Mucosa of descending colon (tissue), 3 donors: ENCODE results near the gene ASPN. TPM values are rescaled to one million over a fixed set of nuclear protein-coding genes. Genes with fewer than 3 reads are reported as not detected.

Experiments used
- ATAC-seq: fragments of 200-7000 bp; cut with Tn5 transposase; one replicate; pipeline ENCODE4 v1.9.1; 2020; ENCODE audit warnings: mild to moderate bottlenecking, moderate library complexity
- DNase-seq, 3 donors: peaks; one replicate each; pipeline ENCODE4 v3.0.0-alpha.2; 2020
- H3K36me3 ChIP-seq: fragments of 200-600 bp; one replicate; pipeline ENCODE4 v1.8.0; 2021; ENCODE audit warnings: low read depth, mild to moderate bottlenecking
- H3K4me1 ChIP-seq: fragments of 200-600 bp; one replicate; pipeline ENCODE4 v1.8.0; 2021; ENCODE audit warnings: low read depth, mild to moderate bottlenecking
- H3K4me3 ChIP-seq: fragments of 200-600 bp; one replicate; pipeline ENCODE4 v1.8.0; 2021; ENCODE audit warnings: mild to moderate bottlenecking
- H3K9me3 ChIP-seq: fragments of 200-600 bp; one replicate; pipeline ENCODE4 v1.8.0; 2021; ENCODE audit warnings: mild to moderate bottlenecking
- CTCF ChIP-seq: fragments of 200-600 bp; IDR thresholded peaks from one replicate; pipeline ENCODE4 v1.8.0; 2022; ENCODE audit warnings: antibody characterized with exemption, mild to moderate bottlenecking
- intact Hi-C, 2 donors: fragments of 100-400 bp; cut with DNase I in 1 of 2; cut with micrococcal nuclease in 1 of 2; formaldehyde crosslinking; loops; one replicate each; pipeline versions ENCODE4 v1.11.0 to v1.11.1; 2022; cut with DNase I, micrococcal nuclease
- total RNA-seq, 3 donors: library from RNA; stranded (reverse); fragmentation: NEBNext Ultra II Directional in 2 of 3; extraction: Animal tissue kit (Norgen Biotek cat#: 25700) in 2 of 3; gene quantifications; one replicate each; pipeline versions ENCODE4 v1.2.1 to v1.2.4, GENCODE V29; 2021 to 2023
- donor health status: DM: no; HTN: no; CAD: no; lungs with moderate emphysema.
- donor health status: DM: no; HTN: no; CAD: no.
- donor health status: DM: no; HTN: yes; CAD: no.

The ASPN gene
- total RNA-seq, 3 donors from 2014 or later, result 1.1 to 5.1 (median 1.3) TPM

- intact Hi-C loops, result no loop called here
- H3K4me3 ChIP-seq, result no peak overlapping the region
- peaks cover 3% of the 10 kb centered on the region for H3K4me1 ChIP-seq
- no peaks in the 10 kb centered on the region for H3K9me3 ChIP-seq
- TF ChIP-seq CTCF, result no peak
- H3K36me3 ChIP-seq, result no peaks in the 10 kb centered on the region
- ATAC-seq, result peak; percentile 26
- DNase-seq, result no peak
Measured at GRCh38 chr9:92507005-92507404, 24.7 kb upstream of the ASPN start.

- TF ChIP-seq CTCF, result no peak
- peak; percentile 44 for ATAC-seq
- Histone ChIP-seq H3K4me1 (peaks cover 3% of the 10 kb centered on the region), H3K4me3 (no peak overlapping the region), H3K9me3 (no peaks in the 10 kb centered on the region), H3K36me3 (no peaks in the 10 kb centered on the region)
- DNase-seq, result no peak
- intact Hi-C loops, result no loop called here
Measured at GRCh38 chr9:92506184-92506857, 24.0 kb upstream of the ASPN start.

GRCh38 chr9:92504881-92505280 is 22.6 kb upstream of the ASPN start:
- no peak for ATAC-seq
- peaks cover 3% of the 10 kb centered on the region for H3K4me1 ChIP-seq
- H3K36me3 ChIP-seq, result no peaks in the 10 kb centered on the region
- no peak for TF ChIP-seq CTCF
- H3K9me3 ChIP-seq, result no peaks in the 10 kb centered on the region
- H3K4me3 ChIP-seq, result no peak overlapping the region
- DNase-seq, result no peak
- intact Hi-C loops, result no loop called here

GRCh38 chr9:92503156-92503555 is 20.9 kb upstream of the ASPN start:
- intact Hi-C loops, result no loop called here
- Histone ChIP-seq H3K4me3 (no peak overlapping the region), H3K36me3 (no peaks in the 10 kb centered on the region), H3K9me3 (no peaks in the 10 kb centered on the region), H3K4me1 (peaks cover 3% of the 10 kb centered on the region)
- TF ChIP-seq CTCF, result no peak
- DNase-seq (no peak), ATAC-seq (no peak)

- H3K36me3 ChIP-seq, result no peaks in the 10 kb centered on the region
- intact Hi-C loops, result no loop called here
- no peaks in the 10 kb centered on the region for H3K4me1 ChIP-seq
- DNase-seq (peak in 2 of 3 donors; percentile 43 to 63), ATAC-seq (peak; percentile 87)
- no peak overlapping the region for H3K4me3 ChIP-seq
- no peaks in the 10 kb centered on the region for H3K9me3 ChIP-seq
- TF ChIP-seq CTCF, result peak; percentile 46
Measured at GRCh38 chr9:92501671-92502393, 19.5 kb upstream of the ASPN start.
